ENCODE measurements around the gene CTR9.

- TF ChIP-seq, protein P1, sequence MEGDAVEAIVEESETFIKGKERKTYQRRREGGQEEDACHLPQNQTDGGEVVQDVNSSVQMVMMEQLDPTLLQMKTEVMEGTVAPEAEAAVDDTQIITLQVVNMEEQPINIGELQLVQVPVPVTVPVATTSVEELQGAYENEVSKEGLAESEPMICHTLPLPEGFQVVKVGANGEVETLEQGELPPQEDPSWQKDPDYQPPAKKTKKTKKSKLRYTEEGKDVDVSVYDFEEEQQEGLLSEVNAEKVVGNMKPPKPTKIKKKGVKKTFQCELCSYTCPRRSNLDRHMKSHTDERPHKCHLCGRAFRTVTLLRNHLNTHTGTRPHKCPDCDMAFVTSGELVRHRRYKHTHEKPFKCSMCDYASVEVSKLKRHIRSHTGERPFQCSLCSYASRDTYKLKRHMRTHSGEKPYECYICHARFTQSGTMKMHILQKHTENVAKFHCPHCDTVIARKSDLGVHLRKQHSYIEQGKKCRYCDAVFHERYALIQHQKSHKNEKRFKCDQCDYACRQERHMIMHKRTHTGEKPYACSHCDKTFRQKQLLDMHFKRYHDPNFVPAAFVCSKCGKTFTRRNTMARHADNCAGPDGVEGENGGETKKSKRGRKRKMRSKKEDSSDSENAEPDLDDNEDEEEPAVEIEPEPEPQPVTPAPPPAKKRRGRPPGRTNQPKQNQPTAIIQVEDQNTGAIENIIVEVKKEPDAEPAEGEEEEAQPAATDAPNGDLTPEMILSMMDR (IDR thresholded peaks at IDR 0.05 in 8 of 11, conservative IDR thresholded peaks at IDR 0.05 in 3 of 11) = no peak
- TF ChIP-seq POLR2AphosphoS5 (IDR thresholded peaks at IDR 0.05) = no peak
- no peak for TF ChIP-seq POLR2A (IDR thresholded peaks at IDR 0.05)
These were observed 78.1 kb downstream of the CTR9 start for GRCh38 chr11:10829139-10829538.
